Epithelial cell of esophagus (primary cell): Measurements from ENCODE around the gene TCF7L2.

Experiments used
- DNase-seq: peaks from one replicate; pipeline ENCODE4 v3.0.0; 2010; ENCODE audit warnings: low read depth
- H3K4me3 ChIP-seq: 2 replicates; pipeline ENCODE4 v1.5.1; 2011; ENCODE audit warnings: mild to moderate bottlenecking, low read length, control low read depth
- CTCF ChIP-seq: IDR thresholded peaks from 2 replicates; pipeline ENCODE4 v1.5.1; 2011; ENCODE audit warnings: low read depth, mild to moderate bottlenecking, low read length, control low read depth, inconsistent platforms; ENCODE audit not compliant: insufficient read depth; ENCODE audit errors: missing control alignments

TCF7L2 gene

DNA sequence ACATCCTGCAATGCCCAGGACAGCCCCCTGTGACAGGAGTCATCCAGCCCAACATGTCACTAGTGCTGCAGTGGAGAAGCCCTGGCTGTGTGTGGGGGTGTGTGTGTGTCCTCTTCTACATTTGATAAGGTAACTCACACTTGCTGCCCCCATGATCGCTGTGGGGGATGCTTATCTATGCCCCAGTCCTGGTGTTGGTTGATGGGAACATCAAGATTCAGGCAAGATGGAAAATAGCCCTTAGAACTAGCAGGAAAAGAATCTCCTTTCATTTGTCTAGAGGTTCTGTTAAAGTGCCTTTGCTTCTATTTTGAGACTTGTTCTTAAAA, 52.4 kb downstream of the TCF7L2 start:
- DNase-seq, result no peak
- TF ChIP-seq CTCF, result no peak
- no peak overlapping the region for H3K4me3 ChIP-seq

DNA sequence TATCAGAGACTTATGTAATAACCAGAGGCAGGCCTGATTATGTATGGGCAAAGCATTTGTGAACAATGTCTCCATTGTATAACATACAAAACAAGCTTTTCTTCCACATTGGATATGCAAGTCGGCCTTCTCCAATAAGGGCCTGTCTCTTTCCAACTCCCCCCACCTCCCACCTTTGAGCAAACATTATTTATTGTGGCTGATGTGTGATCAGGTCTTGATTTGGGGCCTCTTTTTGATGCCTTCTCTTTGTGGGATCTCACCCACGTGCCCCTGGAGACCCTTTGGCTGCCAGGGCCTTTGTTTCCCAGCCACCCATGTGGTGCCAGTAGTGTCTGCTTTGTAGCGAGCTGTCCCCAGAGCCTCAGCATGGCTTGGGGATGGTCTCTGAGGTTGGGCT, 53.0 kb downstream of the TCF7L2 start:
- H3K4me3 ChIP-seq, result no peak overlapping the region
- no peak for DNase-seq
- TF ChIP-seq CTCF, result no peak

DNA sequence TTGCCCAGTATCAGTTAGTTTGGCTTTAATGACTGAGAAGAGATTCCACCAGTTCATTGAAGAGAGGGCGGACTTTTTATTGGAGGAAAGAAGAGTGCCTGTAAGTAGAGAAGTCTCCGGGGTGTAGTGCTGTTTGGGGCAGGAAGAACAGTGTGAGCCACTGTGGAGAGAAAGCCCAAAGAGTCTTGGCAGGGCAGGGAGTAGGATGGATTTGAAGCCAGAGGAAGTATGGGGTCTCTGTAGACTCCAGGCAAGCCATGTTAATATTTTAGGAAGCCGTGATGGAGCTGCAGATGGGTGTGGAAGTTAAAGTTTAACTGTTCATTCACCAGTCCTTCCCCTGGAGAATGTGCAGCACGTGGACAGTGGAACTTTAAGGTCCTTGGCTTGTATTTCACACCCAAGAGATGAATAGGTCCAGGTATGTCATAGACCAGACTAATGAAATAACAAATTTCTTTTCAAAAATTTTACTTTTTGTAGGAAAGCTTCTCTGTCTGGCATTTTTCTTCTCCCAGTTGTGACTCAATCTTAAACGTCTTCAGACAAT, 54.1 kb downstream of the TCF7L2 start:
- H3K4me3 ChIP-seq, result no peak overlapping the region
- no peak for TF ChIP-seq CTCF
- no peak for DNase-seq

DNA sequence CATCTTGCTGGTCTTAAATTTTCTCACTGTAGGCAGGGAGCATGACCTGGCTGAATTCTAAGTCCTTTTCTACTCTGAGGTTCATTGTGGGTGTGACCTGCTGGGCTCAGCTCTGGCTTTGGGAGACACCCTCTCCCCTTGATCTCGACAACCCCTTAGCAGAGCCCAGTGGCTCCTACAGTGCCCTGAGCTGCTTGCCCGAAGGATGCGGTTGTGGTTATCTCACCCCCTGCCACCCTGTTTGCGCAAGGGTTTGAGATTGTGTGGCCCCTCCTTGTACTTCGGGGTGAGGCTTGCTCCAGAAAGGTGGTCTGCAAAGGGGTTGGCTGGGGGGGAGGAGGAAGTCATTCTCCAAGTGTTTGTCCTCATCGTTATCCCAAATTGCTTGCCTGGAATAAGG, 55.3 kb downstream of the TCF7L2 start:
- no peak for DNase-seq

DNA sequence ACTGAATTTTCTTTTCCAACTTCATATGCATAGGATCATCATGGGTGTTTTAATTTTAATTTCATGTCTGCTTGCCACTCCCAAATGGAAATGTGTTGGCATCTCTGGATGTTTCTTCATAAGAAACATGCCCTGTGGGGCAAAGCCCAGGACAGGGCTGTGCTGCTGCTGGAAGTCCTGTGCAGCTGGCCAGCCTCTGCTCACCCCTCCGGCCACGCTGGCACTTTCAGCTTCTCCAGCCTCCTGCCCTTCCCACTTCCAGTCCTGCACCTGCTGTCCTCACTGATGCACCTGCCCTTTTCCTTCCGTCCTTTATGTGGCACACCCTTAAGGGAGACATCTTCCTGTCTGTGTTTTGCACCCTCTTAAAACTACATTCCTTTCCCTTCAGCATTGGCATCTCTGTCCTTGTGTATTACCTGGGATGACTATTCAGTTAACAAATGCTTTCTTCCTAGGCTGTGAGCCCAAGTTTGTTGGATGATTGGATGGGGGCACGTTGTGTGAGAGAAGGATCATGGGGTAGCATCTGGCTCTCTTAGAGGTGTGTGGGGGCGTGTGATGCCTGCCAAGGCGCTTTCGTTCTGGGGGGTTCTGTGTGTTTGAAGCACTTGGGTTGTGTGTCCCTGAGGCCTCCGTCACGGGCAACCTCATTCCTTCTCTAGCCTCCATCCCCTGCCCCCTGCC, 56.8 kb downstream of the TCF7L2 start:
- DNase-seq, result no peak
- H3K4me3 ChIP-seq, result no peak overlapping the region
- no peak for TF ChIP-seq CTCF

More for the DNA sequence above, 55.3 kb downstream of the TCF7L2 start:
- no peak for TF ChIP-seq CTCF
- H3K4me3 ChIP-seq, result no peak overlapping the region

GRCh38 chr10:113007343-113007771, 57.3 kb downstream of the TCF7L2 start:
- DNase-seq, result no peak
- H3K4me3 ChIP-seq, result no peak overlapping the region

More at GRCh38 chr10:113007343-113007771, 57.3 kb downstream of the TCF7L2 start:
- no peak for TF ChIP-seq CTCF
